GM19438 (cell line): ENCODE data around the gene DYRK1B.
"Not testable (repeated sequence)": the region's sequence is repeated elsewhere in the genome, so short reads cannot be mapped to it uniquely, and the experiment has no call there.

Experiments used
- ATAC-seq: cut with Tn5 transposase; IDR thresholded peaks from one replicate; pipeline ENCODE4 v1.9.1; 2021; ENCODE audit warnings: low read depth; ENCODE audit not compliant: unreplicated experiment

DYRK1B gene

DNA sequence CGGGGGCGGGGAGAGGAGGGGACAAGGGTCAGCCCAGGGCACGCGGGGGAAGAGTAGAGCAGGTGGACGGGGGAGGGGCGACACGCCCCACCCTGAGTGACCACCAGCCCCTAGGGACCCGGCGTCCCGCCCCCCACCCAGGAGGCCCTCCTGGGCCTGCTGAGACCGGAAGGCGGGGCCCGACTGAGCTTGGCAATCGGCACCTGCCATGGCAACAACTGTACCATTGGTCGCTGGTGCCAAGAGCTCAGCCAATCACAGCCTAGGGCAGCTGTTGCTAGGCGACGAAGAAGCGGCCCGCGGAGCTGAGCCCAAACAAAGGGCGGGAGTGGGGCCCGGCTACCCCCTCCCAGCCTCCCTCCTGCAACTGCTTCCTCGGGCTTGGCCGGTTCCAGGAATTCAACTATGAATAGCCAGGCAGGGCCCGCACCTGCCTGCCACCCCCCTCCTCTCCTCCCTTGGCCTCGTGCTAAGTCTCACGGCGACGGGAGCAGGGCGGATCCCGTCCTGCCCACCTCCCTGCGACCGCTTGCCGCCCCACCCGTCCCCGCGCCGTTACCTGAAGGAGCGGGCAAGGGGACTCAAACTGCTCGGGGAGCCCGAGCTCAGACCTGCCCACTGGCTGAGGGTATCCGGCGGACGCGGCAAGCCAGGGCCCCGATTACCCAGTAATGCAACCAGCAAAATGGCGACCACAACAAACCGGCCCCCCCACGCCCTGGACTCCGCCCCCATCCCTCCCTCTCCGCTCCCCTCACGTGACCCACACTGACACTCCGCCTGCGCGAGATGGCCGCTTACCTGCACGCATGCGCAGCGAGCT lies at the start of gene DYRK1B:
TSS of gene DYRK1B (minus strand) at position 699 of the 823 bp plus-strand sequence. CDS start 2,295 bp downstream, outside the sequence.
- peak; percentile 84 for ATAC-seq

DNA sequence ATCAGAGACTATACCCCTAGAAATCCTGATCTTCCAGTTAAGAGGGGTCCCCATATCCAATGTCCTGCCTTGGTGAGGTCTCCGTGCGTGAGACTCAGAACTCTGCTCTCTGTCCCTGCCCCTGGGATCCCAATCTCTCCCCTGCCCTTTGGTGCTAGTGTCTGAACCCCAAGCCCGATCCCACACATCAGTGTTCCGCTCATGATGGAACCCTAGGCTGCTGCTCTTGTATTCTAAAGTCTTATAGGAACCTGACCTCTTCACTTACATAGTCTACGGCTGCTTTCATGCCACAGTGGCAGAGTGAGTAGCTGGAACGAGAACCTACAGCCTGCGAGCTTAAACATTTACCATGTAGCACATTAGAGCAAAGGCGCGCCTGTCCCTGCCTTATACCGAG lies 48.7 kb upstream of the DYRK1B start:
- not testable (repeated sequence) for ATAC-seq

GRCh38 chr19:39881495-39882110 lies 47.6 kb upstream of the DYRK1B start:
- not testable (repeated sequence) for ATAC-seq

DNA sequence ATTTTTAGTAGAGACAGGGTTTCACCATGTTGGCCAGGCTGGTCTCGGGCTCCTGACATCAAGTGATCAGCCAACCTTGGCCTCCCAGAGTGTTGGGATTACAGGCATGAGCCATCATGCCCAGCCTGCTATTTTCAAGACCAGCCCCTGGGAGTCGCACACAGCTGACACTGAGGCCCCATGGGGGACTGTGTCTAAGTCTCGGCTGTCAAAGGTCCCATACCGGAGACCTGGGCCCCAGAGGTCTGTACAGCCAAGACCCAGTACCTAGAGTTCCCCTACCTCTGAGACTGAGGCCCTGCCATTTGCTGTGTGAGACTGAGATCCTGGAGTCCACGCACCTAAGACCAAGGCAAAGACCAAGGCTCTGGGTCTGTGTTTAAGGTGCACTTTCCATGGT lies 46.3 kb upstream of the DYRK1B start:
- not testable (repeated sequence) for ATAC-seq

- not testable (repeated sequence) for ATAC-seq
Observed at GRCh38 chr19:39879796-39880195, 45.8 kb upstream of the DYRK1B start.

GRCh38 chr19:39878866-39879265 lies 44.9 kb upstream of the DYRK1B start:
- ATAC-seq, result not testable (repeated sequence)

- ATAC-seq, result no peak
Observed at GRCh38 chr19:39878398-39878797, 44.4 kb upstream of the DYRK1B start.

- ATAC-seq, result not testable (repeated sequence)
Observed at GRCh38 chr19:39877982-39878381, 44.0 kb upstream of the DYRK1B start.

DNA sequence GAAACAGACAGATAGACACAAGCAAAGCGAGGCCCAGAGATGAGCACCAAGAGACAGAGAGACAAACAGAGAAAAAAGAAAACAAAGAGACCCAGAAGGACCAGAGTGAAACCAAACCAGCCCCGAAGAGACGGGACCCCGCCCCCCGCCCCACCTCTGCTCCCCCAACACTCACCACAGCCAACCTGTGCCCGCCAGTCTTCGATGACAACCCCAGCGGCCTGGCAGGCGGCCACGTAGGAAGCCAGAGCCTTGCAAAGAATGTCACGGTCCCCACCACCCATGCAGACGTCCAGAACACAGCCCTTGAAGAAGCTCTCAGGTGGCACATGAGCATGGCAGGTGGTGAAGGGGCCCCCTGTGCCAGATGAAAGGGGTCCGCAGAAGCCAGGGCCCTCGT lies 43.5 kb upstream of the DYRK1B start:
- ATAC-seq, result not testable (repeated sequence)

DNA sequence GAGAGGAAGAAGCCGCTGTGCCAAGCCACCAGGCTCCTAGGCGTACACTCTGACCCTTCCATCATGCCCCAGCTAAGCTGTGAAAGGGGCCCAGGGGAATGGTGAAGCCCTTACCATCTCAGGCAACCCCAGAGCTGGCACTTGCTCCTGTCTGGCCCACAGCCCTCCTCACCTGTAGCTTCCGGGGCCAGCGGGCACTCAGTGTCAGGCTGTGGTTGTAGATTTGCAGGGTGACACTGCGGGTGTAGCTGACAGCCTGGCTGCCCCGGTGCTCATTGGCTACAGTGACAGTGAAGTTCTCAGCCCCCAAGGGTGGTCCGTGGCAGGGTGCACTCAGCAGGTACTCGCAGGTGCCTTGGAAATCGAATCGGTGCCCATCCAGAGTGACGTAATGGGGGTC lies 42.5 kb upstream of the DYRK1B start:
- not testable (repeated sequence) for ATAC-seq

DNA sequence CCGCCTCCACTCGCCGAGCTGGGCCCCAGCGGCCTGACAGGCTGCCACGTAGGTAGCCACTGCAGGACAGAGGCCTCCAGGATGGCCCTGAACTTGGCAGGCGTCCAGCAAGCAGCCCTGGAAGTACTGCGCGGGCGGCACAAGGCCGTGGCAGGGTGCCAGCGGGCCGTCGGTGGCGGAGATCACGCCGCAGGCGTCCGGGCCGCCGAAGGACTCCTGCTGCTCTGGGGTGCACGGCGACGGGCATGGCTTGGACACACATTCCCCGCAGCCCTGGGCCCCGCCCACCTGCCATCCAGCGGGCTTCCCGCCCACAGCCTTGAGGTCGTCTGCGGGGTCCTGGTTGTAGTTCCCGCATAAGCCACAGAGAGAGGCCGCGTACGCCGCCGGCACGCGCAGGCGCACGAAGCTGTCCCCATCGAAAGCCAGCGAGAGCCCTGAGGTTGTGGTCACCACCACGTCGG lies 41.5 kb upstream of the DYRK1B start:
- ATAC-seq, result not testable (repeated sequence)

- ATAC-seq, result no peak
Observed at GRCh38 chr19:39874404-39874803, 40.4 kb upstream of the DYRK1B start.

- no peak for ATAC-seq
Observed at GRCh38 chr19:39873385-39873784, 39.4 kb upstream of the DYRK1B start.

DNA sequence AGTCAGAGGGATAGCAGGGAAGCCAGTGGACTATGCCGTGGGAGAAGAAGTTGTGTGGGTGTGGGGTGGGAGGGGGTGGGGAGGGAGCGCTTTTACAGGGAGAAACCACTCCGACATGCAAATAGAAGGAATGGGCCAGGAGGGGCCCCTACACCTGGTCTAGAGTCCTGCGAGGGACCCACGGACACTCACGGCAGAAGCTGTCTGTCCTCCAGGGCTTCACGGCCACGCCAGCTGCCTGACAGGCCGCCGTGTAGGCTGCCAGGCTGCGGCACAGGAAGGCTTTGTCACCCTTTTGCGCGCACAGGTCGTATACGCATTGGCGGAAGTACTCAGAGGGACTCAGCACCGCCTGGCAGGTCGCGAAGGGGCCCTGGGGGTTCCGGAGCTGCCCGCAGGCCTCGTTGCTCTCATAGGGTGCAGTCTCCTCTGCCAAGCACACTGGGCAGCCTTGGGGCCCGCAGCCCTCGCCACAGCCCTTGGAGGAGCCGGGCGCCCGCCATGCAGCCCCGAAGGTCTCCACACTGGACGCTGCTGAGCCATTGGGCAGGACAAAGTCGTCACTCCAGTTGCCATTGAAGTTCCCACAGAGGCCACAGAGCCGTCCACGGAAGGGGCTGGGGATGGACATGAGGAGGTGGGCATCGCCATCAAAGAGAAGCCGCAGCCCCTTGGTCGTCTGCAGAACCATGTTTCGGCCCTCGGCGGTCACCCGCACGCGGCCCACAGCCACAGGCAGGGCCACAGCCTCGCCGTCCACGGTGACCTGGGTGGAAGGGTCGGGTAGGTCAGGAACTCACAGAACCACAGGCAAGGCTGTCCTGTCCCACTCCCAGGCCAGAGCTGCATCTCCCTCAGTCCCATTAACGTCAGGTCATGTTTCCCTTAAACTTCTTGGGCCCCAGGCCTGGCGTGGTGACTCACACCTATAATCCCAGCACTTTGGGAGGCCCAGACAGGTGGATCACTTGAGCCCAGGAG lies 38.2 kb upstream of the DYRK1B start:
- no peak for ATAC-seq

DNA sequence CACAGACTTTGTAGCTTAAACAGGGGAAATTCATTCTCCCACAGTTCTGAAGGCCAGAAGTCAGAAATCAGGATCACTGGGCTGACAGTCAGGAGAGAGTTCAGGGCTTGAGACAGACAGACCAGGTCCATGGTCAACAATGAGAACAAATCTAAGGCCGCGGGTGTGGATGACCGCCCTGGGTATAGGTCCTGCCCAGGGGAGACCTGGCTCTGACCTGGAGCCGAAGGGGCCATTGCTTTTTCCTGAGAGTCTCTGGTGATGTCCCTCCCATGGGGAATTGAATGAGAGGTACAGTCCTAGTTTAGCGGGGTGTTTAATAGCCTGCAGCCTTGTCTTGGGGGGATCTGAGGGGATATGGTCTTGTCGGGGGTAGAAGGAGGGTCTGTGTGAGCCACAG lies 37.4 kb upstream of the DYRK1B start:
- no peak for ATAC-seq

DNA sequence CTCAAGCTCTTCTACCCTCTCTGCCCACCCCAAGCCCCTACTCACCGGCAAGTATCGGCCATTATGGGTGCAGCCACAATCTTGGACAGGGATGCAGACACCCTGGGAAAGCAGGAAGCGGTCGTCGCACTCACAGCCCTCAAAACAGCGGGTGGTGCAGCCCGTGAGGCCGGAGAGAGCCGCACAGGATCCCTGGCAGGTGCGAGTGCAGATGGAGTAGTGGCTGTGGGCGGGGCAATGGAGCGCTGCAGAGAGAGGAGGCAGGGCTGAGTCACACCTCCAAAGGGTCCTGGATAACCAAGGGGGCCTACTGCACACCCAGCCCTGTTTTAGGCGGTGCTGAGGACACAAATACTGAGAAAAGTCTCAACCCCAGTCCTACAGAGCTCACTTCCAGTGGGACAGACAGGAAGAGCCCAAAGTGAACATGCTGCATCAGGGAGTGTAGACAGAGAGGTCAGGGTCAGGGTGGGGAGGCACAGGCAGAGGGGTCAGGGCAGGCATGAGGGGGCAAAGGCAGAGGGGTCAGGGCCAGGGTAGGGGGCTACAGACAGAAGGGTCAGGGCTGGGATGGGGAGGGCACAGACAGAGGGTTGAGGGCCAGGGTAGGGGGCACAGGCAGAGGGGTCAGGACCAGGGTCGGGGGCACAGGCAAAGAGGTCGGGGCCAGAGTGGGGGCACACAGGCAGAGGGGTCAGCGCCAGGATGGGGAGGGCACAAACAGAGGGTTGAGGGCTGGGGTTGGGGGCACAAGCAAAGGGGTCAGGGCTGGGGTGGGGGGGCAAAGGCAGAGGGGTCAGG lies 36.4 kb upstream of the DYRK1B start:
- ATAC-seq, result no peak

GRCh38 chr19:39867952-39868351 lies 34.0 kb upstream of the DYRK1B start:
- no peak for ATAC-seq

DNA sequence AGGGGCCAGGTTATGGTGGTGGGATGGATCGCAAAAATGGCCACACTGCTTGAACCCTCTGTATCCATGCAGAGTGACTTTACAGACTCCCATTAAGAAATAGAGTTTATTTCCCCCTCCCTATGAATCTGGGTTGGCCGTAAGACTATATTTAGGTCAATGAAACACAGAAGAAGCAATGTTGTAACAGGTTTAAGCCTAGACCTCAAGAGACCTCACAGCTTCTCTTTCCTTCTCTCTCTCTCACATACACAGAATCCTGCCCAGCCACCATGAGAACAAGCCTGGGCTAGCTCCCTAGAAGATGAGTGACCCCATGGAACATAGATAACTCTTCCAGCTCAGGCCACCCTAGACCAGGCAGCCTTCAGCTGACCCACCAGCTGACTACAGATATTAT lies 33.2 kb upstream of the DYRK1B start:
- no peak for ATAC-seq

GRCh38 chr19:39865953-39866352 lies 32.0 kb upstream of the DYRK1B start:
- ATAC-seq, result no peak

DNA sequence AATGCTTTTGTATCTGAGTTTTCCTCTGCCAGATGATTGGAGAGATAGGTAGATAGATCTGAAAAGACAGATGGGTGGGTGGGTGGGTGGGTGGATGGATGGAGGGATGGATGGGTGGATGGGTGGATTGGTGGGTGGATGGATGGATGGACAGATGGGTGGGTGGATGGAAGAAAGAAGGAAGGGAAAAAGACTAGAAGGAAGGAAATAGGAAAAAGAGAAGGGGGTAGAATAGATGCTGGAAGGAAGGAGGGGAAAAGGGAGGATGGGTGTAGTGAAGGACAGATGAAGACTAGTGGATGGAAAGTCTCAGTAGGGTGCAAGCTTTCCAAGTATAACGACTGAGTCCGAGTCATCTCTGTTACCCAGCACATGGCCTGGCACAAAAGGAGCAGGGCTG lies 31.2 kb upstream of the DYRK1B start:
- ATAC-seq, result no peak
